Tibial nerve (tissue), 4 donors: ENCODE results near the gene RSPH10B2.
"Not testable (repeated sequence)": the region's sequence is repeated elsewhere in the genome, so short reads cannot be mapped to it uniquely, and the experiment has no call there.

ENCODE experiments used
- EP300 ChIP-seq, 2 donors: sonication (generic); formaldehyde crosslinking; IDR thresholded peaks; one replicate each; pipeline ENCODE4 v1.6.1; 2017; ENCODE audit warnings: antibody characterized with exemption in 2 of 2, mild to moderate bottlenecking in 1 of 2
- POLR2A ChIP-seq, 2 donors: fragments of 450-650 bp; IDR thresholded peaks; one replicate each; pipeline ENCODE4 v1.6.1; 2017; ENCODE audit warnings: antibody characterized with exemption in 2 of 2, mild to moderate bottlenecking in 2 of 2, moderate library complexity in 2 of 2
- TF ChIP-seq, protein P1 (sequence below), 5 experiments: fragments of 200-600 bp in 3 of 5; fragments of 450-650 bp in 2 of 5; sonication (generic) in 3 of 5; IDR thresholded peaks; one replicate each; pipeline ENCODE4 v1.5.1; 2016 to 2019; ENCODE audit warnings: antibody characterized with exemption in 5 of 5, mild to moderate bottlenecking in 3 of 5, moderate library complexity in 2 of 5

DNA sequence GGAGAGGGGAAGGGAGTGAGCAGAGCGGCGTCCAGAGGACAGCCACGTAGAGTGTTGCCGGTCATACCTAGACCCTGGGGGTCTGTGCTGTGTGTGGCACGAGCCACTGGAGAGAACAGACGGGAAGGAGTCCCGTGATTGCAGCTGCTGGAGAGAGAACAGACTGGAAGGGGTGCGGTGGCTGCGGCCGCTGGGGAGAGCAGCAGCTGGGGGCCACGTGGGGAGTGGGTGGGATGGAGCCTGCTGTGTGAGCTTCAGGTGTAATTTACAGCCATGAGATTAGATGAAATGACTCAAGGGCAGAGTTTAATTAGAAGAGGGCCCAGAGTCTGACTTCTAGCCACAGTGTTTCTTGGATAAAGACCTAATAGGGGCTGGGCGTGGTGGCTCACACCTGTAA lies 4.6 kb upstream of the RSPH10B2 start:
- TF ChIP-seq, protein P1, sequence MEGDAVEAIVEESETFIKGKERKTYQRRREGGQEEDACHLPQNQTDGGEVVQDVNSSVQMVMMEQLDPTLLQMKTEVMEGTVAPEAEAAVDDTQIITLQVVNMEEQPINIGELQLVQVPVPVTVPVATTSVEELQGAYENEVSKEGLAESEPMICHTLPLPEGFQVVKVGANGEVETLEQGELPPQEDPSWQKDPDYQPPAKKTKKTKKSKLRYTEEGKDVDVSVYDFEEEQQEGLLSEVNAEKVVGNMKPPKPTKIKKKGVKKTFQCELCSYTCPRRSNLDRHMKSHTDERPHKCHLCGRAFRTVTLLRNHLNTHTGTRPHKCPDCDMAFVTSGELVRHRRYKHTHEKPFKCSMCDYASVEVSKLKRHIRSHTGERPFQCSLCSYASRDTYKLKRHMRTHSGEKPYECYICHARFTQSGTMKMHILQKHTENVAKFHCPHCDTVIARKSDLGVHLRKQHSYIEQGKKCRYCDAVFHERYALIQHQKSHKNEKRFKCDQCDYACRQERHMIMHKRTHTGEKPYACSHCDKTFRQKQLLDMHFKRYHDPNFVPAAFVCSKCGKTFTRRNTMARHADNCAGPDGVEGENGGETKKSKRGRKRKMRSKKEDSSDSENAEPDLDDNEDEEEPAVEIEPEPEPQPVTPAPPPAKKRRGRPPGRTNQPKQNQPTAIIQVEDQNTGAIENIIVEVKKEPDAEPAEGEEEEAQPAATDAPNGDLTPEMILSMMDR (IDR thresholded peaks at IDR 0.05), result not testable (repeated sequence)
- TF ChIP-seq POLR2A, EP300 (IDR thresholded peaks at IDR 0.05): not testable (repeated sequence)
